Astrocyte (in vitro differentiated cells and primary cell): ENCODE data around the gene TGM2.

ENCODE experiments used
- CTCF ChIP-seq: IDR thresholded peaks from 2 replicates; pipeline ENCODE4 v1.5.1; 2011; ENCODE audit warnings: low read depth, mild to moderate bottlenecking, inconsistent platforms, low read length, moderate library complexity; ENCODE audit not compliant: insufficient read depth
- EZH2 ChIP-seq: IDR thresholded peaks from 2 replicates; pipeline ENCODE4 v1.6.1; 2012; ENCODE audit warnings: mild to moderate bottlenecking, low read length, inconsistent platforms; ENCODE audit not compliant: insufficient read depth

DNA sequence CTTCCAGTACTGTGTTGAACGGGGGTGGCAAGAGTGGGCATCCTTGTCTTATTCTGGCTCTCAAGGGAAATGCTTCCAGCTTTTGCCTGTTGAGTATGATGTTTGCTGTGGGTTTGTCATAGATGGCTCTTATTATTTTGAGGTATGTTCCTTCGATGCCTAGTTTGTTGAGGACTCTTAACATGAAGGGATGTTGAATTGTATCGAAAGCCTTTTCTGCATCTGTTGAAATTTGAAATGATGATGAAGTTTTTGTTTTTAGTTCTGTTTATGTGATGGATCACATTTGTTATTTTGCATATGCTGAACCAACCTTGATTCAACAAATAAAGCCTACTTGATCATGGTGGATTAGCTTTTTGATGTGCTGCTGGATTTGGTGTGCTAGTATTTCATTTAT lies 83.5 kb downstream of the TGM2 start:
- TF ChIP-seq CTCF: no peak
- no peak for TF ChIP-seq EZH2
